Limb (tissue), 2 donors: ENCODE results near the gene ISX.

Experiments
- DNase-seq, 2 donors: peaks; one replicate each; pipeline ENCODE4 v3.0.0-alpha.2; 2016; ENCODE audit errors: extremely low spot score in 2 of 2

The ISX gene

GRCh38 chr22:35109616-35110015 lies 43.7 kb downstream of the ISX start:
- DNase-seq: no peak

DNA sequence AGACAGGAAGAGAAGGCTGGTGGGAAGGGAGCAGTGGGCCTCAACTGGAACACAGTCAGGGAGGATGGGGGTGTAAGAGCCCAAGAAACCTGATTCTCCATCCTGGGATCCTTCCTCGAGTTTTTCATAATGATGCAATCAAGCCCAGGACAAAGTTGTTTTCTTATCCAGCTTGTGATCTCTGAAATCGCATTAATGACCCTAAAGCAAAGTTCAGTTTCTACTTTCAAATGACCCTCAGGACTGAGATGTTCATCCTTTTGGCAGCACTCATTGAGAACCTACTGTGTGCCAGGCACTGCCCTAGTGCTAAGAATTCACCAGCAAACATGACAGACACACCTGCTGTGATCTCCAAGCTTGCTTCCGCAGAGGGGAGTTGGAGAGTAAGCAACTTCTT lies 45.3 kb downstream of the ISX start:
- no peak for DNase-seq

DNA sequence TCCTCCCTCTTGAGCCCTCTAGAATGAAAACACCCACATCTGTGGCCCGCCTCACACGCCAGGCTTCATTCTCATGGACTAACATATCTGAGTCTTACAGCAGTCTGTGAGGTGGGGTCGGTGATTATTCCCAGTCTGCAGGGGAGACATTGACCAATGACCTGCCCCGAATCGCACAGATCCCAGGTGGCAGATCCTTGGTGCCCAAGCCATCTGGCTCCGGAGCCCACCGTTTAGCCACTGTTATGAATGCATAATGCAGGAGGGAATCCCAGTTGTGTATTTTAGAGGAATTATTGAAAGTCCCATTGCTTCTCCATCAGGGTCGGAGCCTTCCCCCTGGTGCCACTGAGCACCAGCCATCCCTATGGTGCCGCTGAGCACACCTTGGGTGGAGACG lies 47.4 kb downstream of the ISX start:
- DNase-seq: no peak

DNA sequence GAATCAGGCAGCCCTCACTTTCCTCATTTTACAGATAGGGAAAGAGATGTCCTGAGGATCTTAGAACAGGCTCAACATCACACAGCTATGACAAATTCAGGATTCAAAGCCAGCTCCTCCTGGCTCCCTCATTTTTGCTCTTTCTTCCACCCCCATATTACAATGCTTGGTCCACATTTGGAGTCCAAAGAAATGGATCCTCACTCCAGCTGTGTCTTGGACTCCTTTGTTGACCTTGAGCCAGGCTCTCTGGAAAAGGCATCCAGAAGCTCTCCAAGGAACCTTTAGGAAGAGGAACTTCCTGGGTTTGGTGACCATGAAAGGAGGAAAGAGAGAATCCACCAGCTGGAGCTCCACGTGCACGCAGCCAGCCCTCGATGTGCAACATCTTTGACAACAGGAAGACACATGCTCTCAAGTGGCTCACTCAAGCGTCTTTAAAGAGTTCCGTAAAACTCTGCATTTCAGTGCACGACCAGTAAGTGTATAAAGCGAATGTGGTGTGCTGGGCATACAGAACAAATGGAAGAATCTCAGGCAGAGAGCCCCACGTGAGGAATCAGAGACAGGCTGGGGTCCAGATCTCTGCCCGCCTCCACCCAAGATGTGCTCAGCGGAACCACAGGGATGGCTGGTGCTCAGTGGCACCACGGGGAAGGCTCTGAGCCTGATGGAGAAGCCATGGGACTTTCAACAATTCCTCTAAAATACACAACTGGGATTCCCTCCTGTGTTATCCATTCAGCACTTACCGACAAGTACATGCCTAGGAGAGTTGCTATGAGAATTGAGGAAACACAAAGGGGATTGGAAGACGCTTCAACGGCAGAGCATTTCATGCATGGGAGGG lies 48.4 kb downstream of the ISX start:
- DNase-seq: no peak

GRCh38 chr22:35115515-35115914 lies 49.6 kb downstream of the ISX start:
- no peak for DNase-seq

DNA sequence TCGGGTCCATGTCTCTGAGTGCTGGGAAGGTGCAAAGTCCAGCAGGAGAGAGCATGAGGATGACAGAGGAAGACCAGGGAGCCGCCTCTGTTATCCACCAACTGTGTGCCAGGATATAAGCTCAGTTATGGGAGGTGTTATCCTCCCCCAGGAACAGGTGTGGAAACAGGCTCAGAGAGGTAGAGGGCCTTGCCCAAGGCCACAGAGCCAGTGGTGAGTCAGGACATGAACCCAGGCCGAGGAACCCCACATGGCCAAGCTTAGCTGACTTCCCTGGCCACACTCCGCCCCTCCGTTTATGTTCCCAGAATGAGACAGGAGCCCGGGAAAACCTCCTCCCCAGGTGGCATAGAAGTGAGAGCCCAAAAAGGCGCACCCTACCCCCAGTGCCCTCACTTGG lies 50.3 kb downstream of the ISX start:
- no peak for DNase-seq

DNA sequence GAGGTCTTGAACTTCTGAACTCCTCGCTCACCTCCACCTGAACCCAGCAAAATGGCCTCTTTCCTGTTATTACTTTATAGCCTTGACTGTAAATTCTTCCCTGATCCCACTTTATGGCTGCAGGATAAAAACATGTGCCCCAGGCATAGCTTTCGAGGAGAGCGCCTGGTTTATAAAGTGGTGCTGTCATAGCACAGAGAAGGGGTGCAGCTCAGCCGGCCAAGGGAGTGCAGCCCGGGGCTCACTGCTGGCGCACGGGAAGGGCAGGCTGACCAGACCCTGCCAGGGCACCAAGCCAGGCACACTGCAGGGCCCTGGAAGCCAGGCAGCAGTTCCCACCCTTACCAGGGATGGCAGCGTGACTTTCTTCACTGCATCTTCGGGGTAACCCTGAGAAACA lies 50.9 kb downstream of the ISX start:
- no peak for DNase-seq

- DNase-seq: no peak
Observed at GRCh38 chr22:35119494-35119893, 53.5 kb downstream of the ISX start.

- DNase-seq: no peak
Observed at GRCh38 chr22:35124691-35125219, 58.8 kb downstream of the ISX start.

DNA sequence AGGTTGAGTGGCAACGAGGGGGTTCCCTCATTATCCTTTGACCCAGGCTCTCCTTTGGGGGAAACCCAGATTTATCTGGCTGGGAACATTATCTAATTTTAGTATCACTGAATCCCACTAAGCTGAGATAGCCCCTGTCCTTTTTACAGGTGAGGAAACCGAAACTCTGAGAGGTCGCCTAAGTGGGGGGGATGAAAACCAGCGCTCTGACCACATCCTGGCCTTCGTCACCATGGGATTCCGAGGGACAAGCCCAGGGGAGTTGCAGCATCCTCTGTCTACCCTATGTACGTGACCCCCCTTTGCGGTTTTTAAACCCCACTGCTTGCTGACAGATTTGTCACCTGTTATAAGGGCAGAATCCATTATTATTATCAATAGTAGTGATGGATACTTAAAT lies 61.0 kb downstream of the ISX start:
- DNase-seq: no peak

DNA sequence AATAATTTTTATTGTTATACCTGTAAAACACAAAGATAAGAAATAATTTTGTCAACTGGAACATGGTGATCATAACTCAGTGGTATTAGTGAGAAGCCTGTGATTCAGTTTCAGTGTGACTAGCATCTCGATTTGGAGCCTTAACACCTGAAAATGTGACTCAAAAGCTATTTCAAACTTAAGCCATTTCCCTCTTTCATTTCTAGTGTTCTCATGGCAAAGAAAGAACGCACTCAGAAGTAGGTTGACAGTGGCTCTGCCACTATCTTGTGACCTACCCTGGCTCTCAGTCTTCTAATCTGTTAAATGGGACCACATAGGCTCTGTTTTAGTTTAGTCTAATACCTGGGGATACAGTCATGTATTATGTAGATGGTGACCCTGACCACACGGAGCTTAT lies 62.7 kb downstream of the ISX start:
- DNase-seq: no peak

DNA sequence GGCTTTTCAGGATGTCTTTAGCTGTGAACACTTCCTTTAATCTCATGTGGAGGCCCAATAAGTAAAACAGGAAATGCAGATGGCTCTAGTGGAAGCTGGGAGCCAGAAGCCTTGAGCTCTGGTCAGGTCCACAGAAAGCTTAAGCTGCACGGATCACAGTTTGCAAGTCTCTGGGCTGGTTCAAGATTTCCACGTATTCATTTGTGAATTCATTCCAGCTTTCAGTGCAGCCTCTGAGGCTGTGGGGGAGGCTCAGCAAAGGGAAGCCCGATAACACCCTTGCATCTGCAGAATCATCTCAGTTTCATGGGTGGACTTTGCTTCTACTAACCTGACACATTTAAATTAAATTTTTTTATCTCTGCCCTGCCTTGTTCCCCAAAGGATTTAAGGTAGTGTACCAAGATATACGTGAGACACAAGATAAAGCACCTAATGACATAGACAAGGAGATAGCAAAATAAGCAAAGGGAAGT lies 65.6 kb downstream of the ISX start:
- no peak for DNase-seq

DNA sequence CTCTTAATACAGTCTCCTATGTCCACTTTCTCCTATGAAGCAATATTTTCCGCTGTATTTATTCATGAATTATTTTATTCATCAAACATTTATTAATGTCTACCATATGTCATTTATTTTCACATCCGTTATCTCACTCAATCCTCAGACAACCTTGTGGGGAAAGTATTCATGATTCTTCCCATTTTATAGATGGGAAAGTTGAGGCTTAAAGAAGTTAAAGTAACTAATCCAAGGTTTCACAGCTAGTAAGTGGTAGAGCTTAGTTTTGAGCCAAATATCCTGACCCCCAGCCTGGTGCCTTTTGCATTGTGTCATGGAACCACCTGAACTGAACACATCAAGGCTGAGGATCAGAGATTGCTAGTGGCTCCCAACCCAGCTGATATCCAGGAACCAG lies 66.6 kb downstream of the ISX start:
- DNase-seq: no peak

DNA sequence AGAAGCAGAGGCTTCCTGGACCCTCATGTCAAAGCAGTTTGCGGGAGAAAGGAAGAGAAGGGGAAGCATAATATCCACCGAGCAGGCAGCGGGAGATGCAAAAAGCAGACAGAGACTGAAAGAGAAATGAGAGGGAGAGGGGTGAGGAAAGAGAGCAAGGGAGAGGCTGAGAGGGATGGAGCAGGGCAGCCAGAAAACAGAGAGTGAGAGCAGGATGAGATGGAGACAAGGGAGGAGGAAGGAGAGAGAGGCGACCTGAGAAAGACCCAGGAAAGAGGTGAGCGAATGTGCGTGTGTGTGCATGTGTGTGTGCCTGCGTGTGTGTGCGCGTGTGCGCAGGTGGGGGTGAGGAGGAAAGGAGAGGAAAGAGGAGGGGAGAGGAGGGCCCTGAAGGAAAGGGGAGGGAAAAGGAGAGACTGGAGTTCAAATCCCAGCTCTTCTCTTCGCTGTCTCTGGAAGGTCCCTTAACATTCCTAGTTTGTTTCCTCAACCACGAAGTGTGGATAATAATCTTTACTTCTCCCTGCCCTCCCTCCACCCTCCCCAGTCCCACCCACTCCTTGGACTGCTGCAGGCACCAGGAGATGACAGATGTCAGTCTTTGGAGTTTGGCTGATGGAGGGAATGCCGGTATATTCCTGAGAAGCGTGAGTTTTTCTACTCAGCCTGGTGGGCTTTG lies 67.9 kb downstream of the ISX start:
- no peak for DNase-seq

GRCh38 chr22:35134637-35135036 lies 68.7 kb downstream of the ISX start:
- no peak for DNase-seq

- no peak for DNase-seq
Observed at GRCh38 chr22:35135165-35135564, 69.2 kb downstream of the ISX start.
